CD14-positive monocyte (primary cell): Measurements from ENCODE around the gene NOTCH2NLA. TPM values are rescaled to one million over a fixed set of nuclear protein-coding genes. Genes with fewer than 3 reads are reported as not detected.
A peak's percentile ranks its signal among the peaks of the same experiment; 100 is the strongest.
"Not testable (repeated sequence)": the region's sequence is repeated elsewhere in the genome, so short reads cannot be mapped to it uniquely, and the experiment has no call there.

Experiments
- DNase-seq, 3 donors: peaks; one replicate each; pipeline ENCODE4 v3.0.0-alpha.2; 2011 to 2022
- H2AFZ ChIP-seq: 2 replicates; pipeline ENCODE4 v1.6.0; 2012; ENCODE audit warnings: mild to moderate bottlenecking, low read depth, low read length, inconsistent platforms; ENCODE audit not compliant: insufficient read depth, poor library complexity, severe bottlenecking
- H3K27ac ChIP-seq, 2 donors: 1 replicate in 1 of 2; 2 replicates in 1 of 2; pipeline ENCODE4 v1.5.1; 2012 to 2013; ENCODE audit warnings: low read length in 2 of 2, control low read depth in 1 of 2, inconsistent platforms in 1 of 2, low read depth in 1 of 2, mild to moderate bottlenecking in 1 of 2
- H3K27me3 ChIP-seq, 2 donors: one replicate each; pipeline versions ENCODE4 v1.6.0 to v1.6.1; 2011 to 2013; ENCODE audit warnings: low read length in 2 of 2; ENCODE audit not compliant: control insufficient read depth in 2 of 2, insufficient read depth in 2 of 2
- H3K36me3 ChIP-seq, 2 donors: replicated peaks in 1 of 2; 1 replicate in 1 of 2; 2 replicates in 1 of 2; pipeline versions ENCODE4 v1.5.1 to v1.6.1; 2012 to 2013; ENCODE audit warnings: low read length in 2 of 2, control low read depth in 1 of 2, inconsistent platforms in 1 of 2, mild to moderate bottlenecking in 1 of 2; ENCODE audit not compliant: insufficient read depth in 2 of 2, control insufficient read depth in 1 of 2
- H3K4me1 ChIP-seq, 2 donors: 1 replicate in 1 of 2; 2 replicates in 1 of 2; pipeline versions ENCODE4 v1.5.1 to v1.6.1; 2012 to 2013; ENCODE audit warnings: low read length in 2 of 2, control low read depth in 1 of 2, inconsistent platforms in 1 of 2, mild to moderate bottlenecking in 1 of 2, moderate library complexity in 1 of 2; ENCODE audit not compliant: insufficient read depth in 2 of 2, control insufficient read depth in 1 of 2
- H3K4me2 ChIP-seq: replicated peaks from 2 replicates; pipeline ENCODE3; 2012; ENCODE audit warnings: low read length, moderate library complexity, mild to moderate bottlenecking; ENCODE audit not compliant: poor library complexity, severe bottlenecking; ENCODE audit errors: extremely low read depth
- H3K4me3 ChIP-seq, 3 experiments: fragments of 200-600 bp in 1 of 3; sonication (generic) in 1 of 3; replicated peaks in 1 of 3; 1 replicate in 2 of 3; 2 replicates in 1 of 3; pipeline ENCODE4 v1.5.1; 2011 to 2013; ENCODE audit warnings: low read length in 3 of 3, mild to moderate bottlenecking in 3 of 3, control low read depth in 2 of 3, low read depth in 2 of 3, inconsistent platforms in 1 of 3, moderate library complexity in 1 of 3
- H3K79me2 ChIP-seq: 2 replicates; pipeline ENCODE4 v1.6.0; 2012; ENCODE audit warnings: mild to moderate bottlenecking, control low read depth, inconsistent platforms, low read length, moderate library complexity; ENCODE audit not compliant: insufficient read depth
- H3K9ac ChIP-seq: 2 replicates; pipeline ENCODE4 v1.6.0; 2017; ENCODE audit warnings: low read length, mild to moderate bottlenecking; ENCODE audit not compliant: insufficient read depth, poor library complexity, severe bottlenecking
- H3K9me3 ChIP-seq, 2 donors: replicated peaks in 1 of 2; 1 replicate in 1 of 2; 2 replicates in 1 of 2; pipeline versions ENCODE4 v1.5.1 to v1.6.1; 2012 to 2013; ENCODE audit warnings: low read length in 2 of 2, control low read depth in 1 of 2; ENCODE audit not compliant: control insufficient read depth in 1 of 2, insufficient read depth in 1 of 2
- H4K20me1 ChIP-seq: 2 replicates; pipeline ENCODE4 v1.6.0; 2012; ENCODE audit warnings: mild to moderate bottlenecking, low read length, control low read depth, moderate library complexity; ENCODE audit not compliant: insufficient read depth
- H3K27ac Mint-ChIP-seq, 7 donors: one replicate each; pipeline ENCODE4 v1.8.0; 2020; ENCODE audit warnings: mild to moderate bottlenecking in 7 of 7, mixed read lengths in 7 of 7, moderate library complexity in 6 of 7, inconsistent platforms in 2 of 7
- H3K27me3 Mint-ChIP-seq, 3 donors: one replicate each; pipeline ENCODE4 v1.8.0; 2021 to 2022; ENCODE audit warnings: low read depth in 3 of 3, mild to moderate bottlenecking in 3 of 3, mixed read lengths in 3 of 3, moderate library complexity in 3 of 3, inconsistent platforms in 1 of 3
- H3K36me3 Mint-ChIP-seq, 2 donors: one replicate each; pipeline ENCODE4 v1.8.0; 2020; ENCODE audit warnings: mixed read lengths in 2 of 2, inconsistent platforms in 1 of 2, mild to moderate bottlenecking in 1 of 2
- H3K4me1 Mint-ChIP-seq: one replicate; pipeline ENCODE4 v1.8.0; 2020; ENCODE audit warnings: mild to moderate bottlenecking, mixed read lengths
- H3K4me3 Mint-ChIP-seq, 2 donors: one replicate each; pipeline ENCODE4 v1.8.0; 2020; ENCODE audit warnings: mild to moderate bottlenecking in 2 of 2, mixed read lengths in 2 of 2, moderate library complexity in 1 of 2
- H3K9me3 Mint-ChIP-seq, 7 donors: one replicate each; pipeline ENCODE4 v1.8.0; 2020 to 2022; ENCODE audit warnings: mixed read lengths in 7 of 7, mild to moderate bottlenecking in 6 of 7, moderate library complexity in 6 of 7, inconsistent platforms in 2 of 7
- WGBS: methylation state at CpG from one replicate; pipeline ENCODE4 v1.1.5; 2013; ENCODE audit warnings: missing lambda C conversion rate; ENCODE audit not compliant: insufficient coverage; 5-methylcytosine and 5-hydroxymethylcytosine counted together
- intact Hi-C, 2 donors: fragments of 100-400 bp; cut with micrococcal nuclease; formaldehyde crosslinking; loops; one replicate each; pipeline versions ENCODE4 v1.15.0 to v1.15.1; 2023
- polyA plus RNA-seq, 3 donors: library from polyadenylated mRNA; depleted of rRNA in 1 of 3; unstranded in 2 of 3; stranded (reverse) in 1 of 3; fragments of 300-500 nt in 2 of 3; fragments of >200 nt in 1 of 3; fragmentation: Illumina TruSeq in 2 of 3; gene quantifications; 1 replicate in 2 of 3; 2 replicates in 1 of 3; pipeline ENCODE4 v1.2.3, GENCODE V29; 2012 to 2021
- TF ChIP-seq, protein P1 (sequence below): fragments of 200-600 bp; IDR thresholded peaks from one replicate; pipeline ENCODE4 v1.8.0; 2022; ENCODE audit warnings: antibody characterized with exemption, mild to moderate bottlenecking

Gene NOTCH2NLA
- polyA plus RNA-seq, 3 donors: 40.4 to 58.0 (median 57.6) TPM

DNA sequence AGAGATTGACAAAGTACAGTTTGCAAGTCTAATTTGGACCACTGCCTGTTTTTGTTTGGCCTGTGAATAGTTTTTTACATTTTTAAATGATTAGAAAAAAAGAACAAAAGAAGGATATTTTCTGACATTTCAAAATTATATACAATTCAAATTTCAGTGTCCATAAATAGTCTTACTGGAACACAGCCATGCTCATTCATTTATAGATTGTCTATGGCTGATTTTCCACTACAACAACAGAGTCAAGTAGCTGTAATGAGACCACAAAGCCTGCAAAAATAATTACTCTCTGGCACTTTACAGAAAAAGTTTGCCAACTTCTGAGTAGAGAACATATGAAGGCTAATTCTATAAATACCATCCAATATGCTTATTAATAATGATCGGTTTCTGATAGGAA is 61.1 kb downstream of the NOTCH2NLA start:
- no CpG with 5 or more reads among the region's 1 CpG for WGBS

DNA sequence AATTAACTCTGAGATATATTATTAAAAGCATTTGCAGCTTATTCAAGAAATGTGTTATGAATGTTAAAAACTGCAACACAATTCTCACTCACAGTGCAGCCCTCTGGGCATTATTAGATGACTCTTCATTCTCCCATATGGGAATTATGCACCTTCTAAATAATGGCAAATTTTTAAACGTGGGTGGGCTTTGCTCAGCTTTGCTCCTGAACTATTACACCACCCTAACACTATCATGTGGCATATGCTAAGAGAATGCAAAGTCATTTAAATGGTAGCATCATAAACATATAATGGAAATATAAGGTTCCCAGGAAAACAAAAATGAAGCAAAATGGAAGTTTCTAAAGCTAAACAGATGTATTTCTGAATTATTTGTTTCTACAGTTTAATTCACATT is 61.5 kb downstream of the NOTCH2NLA start:
- H3K27ac Mint-ChIP-seq, H3K27me3 ChIP-seq, H3K4me1 Mint-ChIP-seq, H3K4me2 ChIP-seq, H3K9me3 Mint-ChIP-seq, H2AFZ ChIP-seq, H3K4me1 ChIP-seq, DNase-seq, H3K79me2 ChIP-seq, H3K9me3 ChIP-seq, H4K20me1 ChIP-seq, H3K36me3 ChIP-seq, H3K27me3 Mint-ChIP-seq, H3K9ac ChIP-seq, H3K27ac ChIP-seq, intact Hi-C loops, H3K4me3 Mint-ChIP-seq, H3K4me3 ChIP-seq, H3K36me3 Mint-ChIP-seq: not testable (repeated sequence)
- WGBS: no CpG with 5 or more reads among the region's 1 CpG

More for the DNA sequence above, 61.1 kb downstream of the NOTCH2NLA start:
- H3K27ac Mint-ChIP-seq, H3K4me3 ChIP-seq, H3K36me3 ChIP-seq, H3K9me3 ChIP-seq, H3K27me3 Mint-ChIP-seq, H3K36me3 Mint-ChIP-seq, H3K27me3 ChIP-seq, H3K27ac ChIP-seq, H3K4me3 Mint-ChIP-seq, H3K4me1 ChIP-seq, H3K9me3 Mint-ChIP-seq, H3K4me1 Mint-ChIP-seq, H3K79me2 ChIP-seq, intact Hi-C loops, H2AFZ ChIP-seq, H4K20me1 ChIP-seq, DNase-seq, H3K4me2 ChIP-seq, H3K9ac ChIP-seq: not testable (repeated sequence)

DNA sequence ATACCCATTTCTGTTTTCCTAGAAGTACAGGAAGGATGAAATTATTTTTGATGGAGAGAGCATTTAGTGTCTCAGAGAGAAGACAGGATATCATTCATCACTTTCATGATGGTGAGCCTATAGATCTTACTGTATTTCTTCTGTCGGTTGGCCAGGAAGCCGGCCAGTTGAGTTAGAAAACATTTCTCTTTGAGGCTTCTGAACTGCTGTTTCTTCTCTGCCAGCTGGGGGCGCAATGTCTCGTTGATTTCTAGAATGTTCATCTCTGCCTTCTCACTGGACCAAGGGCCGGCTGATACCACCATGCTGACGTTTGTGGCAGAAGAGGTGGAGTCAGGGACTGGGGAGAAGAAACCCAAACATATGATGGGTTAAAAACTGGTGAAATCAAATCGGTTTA is 84.4 kb downstream of the NOTCH2NLA start, which contains the start of gene NBPF10:
TSS of gene NBPF10 (minus strand) at position 340 of the 400 bp plus-strand sequence. CDS start at position 305, 35 bp downstream.
- no CpG with 5 or more reads among the region's 7 CpGs for WGBS
- DNase-seq, H3K36me3 Mint-ChIP-seq: not testable (repeated sequence)

More for the DNA sequence above, 84.4 kb downstream of the NOTCH2NLA start, which contains the start of gene NBPF10:
- H3K4me1 Mint-ChIP-seq, H3K27me3 Mint-ChIP-seq, H3K27ac Mint-ChIP-seq, H3K27ac ChIP-seq, H3K9me3 Mint-ChIP-seq, H3K4me3 ChIP-seq, H3K9me3 ChIP-seq, H3K79me2 ChIP-seq, intact Hi-C loops, H3K4me3 Mint-ChIP-seq, H3K4me1 ChIP-seq, H4K20me1 ChIP-seq, H3K27me3 ChIP-seq, H2AFZ ChIP-seq, H3K4me2 ChIP-seq, H3K36me3 ChIP-seq, H3K9ac ChIP-seq: not testable (repeated sequence)
- TF ChIP-seq, protein P1, sequence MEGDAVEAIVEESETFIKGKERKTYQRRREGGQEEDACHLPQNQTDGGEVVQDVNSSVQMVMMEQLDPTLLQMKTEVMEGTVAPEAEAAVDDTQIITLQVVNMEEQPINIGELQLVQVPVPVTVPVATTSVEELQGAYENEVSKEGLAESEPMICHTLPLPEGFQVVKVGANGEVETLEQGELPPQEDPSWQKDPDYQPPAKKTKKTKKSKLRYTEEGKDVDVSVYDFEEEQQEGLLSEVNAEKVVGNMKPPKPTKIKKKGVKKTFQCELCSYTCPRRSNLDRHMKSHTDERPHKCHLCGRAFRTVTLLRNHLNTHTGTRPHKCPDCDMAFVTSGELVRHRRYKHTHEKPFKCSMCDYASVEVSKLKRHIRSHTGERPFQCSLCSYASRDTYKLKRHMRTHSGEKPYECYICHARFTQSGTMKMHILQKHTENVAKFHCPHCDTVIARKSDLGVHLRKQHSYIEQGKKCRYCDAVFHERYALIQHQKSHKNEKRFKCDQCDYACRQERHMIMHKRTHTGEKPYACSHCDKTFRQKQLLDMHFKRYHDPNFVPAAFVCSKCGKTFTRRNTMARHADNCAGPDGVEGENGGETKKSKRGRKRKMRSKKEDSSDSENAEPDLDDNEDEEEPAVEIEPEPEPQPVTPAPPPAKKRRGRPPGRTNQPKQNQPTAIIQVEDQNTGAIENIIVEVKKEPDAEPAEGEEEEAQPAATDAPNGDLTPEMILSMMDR: peak; percentile 20
